Measurements from ENCODE around the gene CEBPZOS. TPM values are rescaled to one million over a fixed set of nuclear protein-coding genes. Genes with fewer than 3 reads are reported as not detected.

The CEBPZOS gene
- total and polyA plus RNA-seq, 9 of the 15 experiments (the other 6 are each of a cell fraction or from before 2014, with no cell fraction given): 21.7 to 64.8 (median 46.7) TPM

GRCh38 chr2:37156857-37157714 lies 39.2 kb upstream of the CEBPZOS start, which contains the start of gene EIF2AK2 (continued):
- TF ChIP-seq GTF2B (IDR thresholded peaks at IDR 0.05; ENCODE audit: extremely low read depth, insufficient read length) (no peak), ZBTB11 (CRISPR knock-in tag; IDR thresholded peaks at IDR 0.05) (peak in 1 of 3 experiments; percentile 91; a peak in 2 of 6 replicates), PHF20 (IDR thresholded peaks at IDR 0.05; ENCODE audit: partially characterized antibody) (peak; percentile 47), MECOM (CRISPR knock-in tag; IDR thresholded peaks at IDR 0.05) (no peak), TAF1 (IDR thresholded peaks at IDR 0.05; ENCODE audit: control insufficient read depth, extremely low read depth, insufficient read depth, low read length, severe bottlenecking) (peak; percentile 46), ZBTB34 (CRISPR knock-in tag; IDR thresholded peaks at IDR 0.05) (no peak), RBFOX2 (IDR thresholded peaks at IDR 0.05; ENCODE audit: low read depth, low read length) (peak; percentile 83), ARID4B (CRISPR knock-in tag; IDR thresholded peaks at IDR 0.05) (0 out of 2 replicates have a peak, but pooled peaks have one; percentile 41), POLR2A (conservative IDR thresholded peaks at IDR 0.05) (0 out of 2 replicates have a peak, but pooled peaks have one; percentile 49), POLR2G (IDR thresholded peaks at IDR 0.05; ENCODE audit: low read depth, low read length) (peak; percentile 88)
